ENCODE data around the gene DRD4.

DNA sequence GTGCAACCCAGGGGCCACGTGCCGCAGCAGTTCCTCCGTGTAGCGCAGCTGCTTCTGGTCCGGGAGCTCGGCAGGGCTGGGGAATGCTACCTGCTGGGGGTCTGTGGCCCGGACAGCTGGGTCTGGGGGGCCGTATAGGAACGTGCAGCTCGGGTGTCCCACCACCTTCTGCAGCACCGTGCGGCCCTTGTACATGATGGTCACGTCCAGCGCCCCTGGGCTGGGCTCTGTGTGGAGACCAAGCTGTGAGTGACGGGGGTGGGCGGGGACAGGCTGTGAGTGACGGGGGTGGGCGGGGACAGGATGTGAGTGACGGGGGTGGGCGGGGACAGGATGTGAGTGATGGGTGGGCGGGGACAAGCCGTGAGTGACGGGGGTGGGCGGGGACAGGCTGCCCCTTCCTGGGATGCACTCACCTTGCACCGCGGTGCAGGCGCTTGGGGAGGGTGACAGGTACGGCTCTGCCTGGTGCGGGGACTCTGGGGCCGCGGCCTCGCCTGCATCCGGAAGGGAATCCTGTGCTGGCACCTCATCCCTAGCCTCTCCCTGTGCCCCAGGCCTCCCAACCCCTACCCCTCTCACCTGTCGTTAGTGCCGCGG lies 23.6 kb upstream of the DRD4 start:
- TF ChIP-seq POLR2A (conservative IDR thresholded peaks at IDR 0.05) (no peak; the same call in 1 of the 2 replicates), NR1H2 (CRISPR knock-in tag; IDR thresholded peaks at IDR 0.05) (no peak)
